PC-9 (cell line): ENCODE results near the gene CDR2L. TPM values are rescaled to one million over a fixed set of nuclear protein-coding genes. Genes with fewer than 3 reads are reported as not detected.
A peak's percentile ranks its signal among the peaks of the same experiment; 100 is the strongest.

Source experiments
- BruUV-seq: library from RNA; stranded (reverse); fragments of 400-500 nt; replicated peaks from 2 replicates; lab custom pipeline; 2021; lab: Mats Ljungman, UMichigan
- CTCF ChIA-PET: fragments of 300-600 bp; sonication (Branson Sonifier 250); formaldehyde crosslinking; loops from one replicate; lab custom pipeline; 2022; ENCODE audit warnings: antibody characterized with exemption; lab: Charles Lee
- POLR2A ChIA-PET: fragments of 300-600 bp; sonication (Branson Sonifier 250); formaldehyde crosslinking; loops from one replicate; lab custom pipeline; 2022; ENCODE audit warnings: antibody characterized with exemption; ENCODE audit not compliant: unreplicated experiment; lab: Charles Lee
- DNase-seq, 2 experiments: peaks; one replicate each; pipeline versions ENCODE4 v3.0.0 to v3.0.0-alpha.2; 2015 to 2022; ENCODE audit warnings: mixed read lengths in 1 of 2
- H2AFZ ChIP-seq: fragments of 200-600 bp; sonication (generic); 2 replicates; pipeline ENCODE4 v1.8.1; 2017; ENCODE audit warnings: antibody characterized with exemption
- H3F3A ChIP-seq: fragments of 200-600 bp; sonication (generic); 2 replicates; pipeline ENCODE4 v1.8.1; 2017; ENCODE audit warnings: antibody characterized with exemption, mild to moderate bottlenecking, low read depth; ENCODE audit not compliant: insufficient read depth
- H3K27ac ChIP-seq: fragments of 200-600 bp; sonication (generic); 2 replicates; pipeline ENCODE4 v1.6.1; 2016; ENCODE audit warnings: mixed run types
- H3K27me3 ChIP-seq: fragments of 200-600 bp; sonication (generic); 2 replicates; pipeline ENCODE4 v1.6.1; 2016; ENCODE audit warnings: low read depth, mixed run types; ENCODE audit not compliant: insufficient read depth
- H3K36me3 ChIP-seq: fragments of 200-600 bp; sonication (generic); 2 replicates; pipeline ENCODE4 v1.6.1; 2016; ENCODE audit warnings: low read depth, mixed run types
- H3K4me1 ChIP-seq: fragments of 200-600 bp; sonication (generic); replicated peaks from 2 replicates; pipeline ENCODE4 v1.6.1; 2016; ENCODE audit warnings: mixed run types; ENCODE audit not compliant: insufficient read depth
- H3K4me2 ChIP-seq: fragments of 200-600 bp; sonication (generic); 2 replicates; pipeline ENCODE4 v1.6.1; 2017; ENCODE audit warnings: mixed run types
- H3K4me3 ChIP-seq: fragments of 200-600 bp; sonication (generic); 2 replicates; pipeline ENCODE4 v1.6.1; 2016; ENCODE audit warnings: mixed run types
- H3K79me2 ChIP-seq: fragments of 200-600 bp; sonication (generic); 2 replicates; pipeline ENCODE4 v1.6.1; 2017; ENCODE audit warnings: low read depth, mixed run types
- H3K9me2 ChIP-seq: fragments of 200-600 bp; sonication (generic); 2 replicates; pipeline ENCODE4 v1.8.1; 2017; ENCODE audit warnings: mild to moderate bottlenecking; ENCODE audit not compliant: insufficient read depth
- H3K9me3 ChIP-seq: fragments of 200-600 bp; sonication (generic); 2 replicates; pipeline ENCODE4 v1.8.1; 2016; ENCODE audit warnings: low read depth; ENCODE audit not compliant: insufficient read depth
- H4K20me1 ChIP-seq: fragments of 200-600 bp; sonication (generic); 2 replicates; pipeline ENCODE4 v1.8.1; 2017; ENCODE audit not compliant: insufficient read depth
- CTCF ChIP-seq: fragments of 200-600 bp; sonication (generic); conservative IDR thresholded peaks from 2 replicates; pipeline ENCODE4 v1.6.1; 2017; ENCODE audit warnings: mixed run types, antibody characterized with exemption, mild to moderate bottlenecking, moderate library complexity
- EZH2 ChIP-seq: fragments of 200-600 bp; sonication (generic); IDR thresholded peaks from 2 replicates; pipeline ENCODE4 v1.8.0; 2017; ENCODE audit warnings: antibody characterized with exemption, low read depth
- intact Hi-C: fragments of 100-400 bp; cut with micrococcal nuclease; formaldehyde crosslinking; loops from one replicate; pipeline ENCODE4 v1.10.0; 2022; ENCODE audit not compliant: unreplicated experiment
- total RNA-seq: library from RNA; stranded (reverse); gene quantifications from 2 replicates; pipeline ENCODE4 v1.2.3, GENCODE V29; 2021

Gene CDR2L
- total RNA-seq, 1 experiment from 2014 or later: 15.1 TPM

GRCh38 chr17:74950207-74950606 is 37.2 kb upstream of the CDR2L start:
- peaks cover 10% of the 10 kb centered on the region for H3K4me1 ChIP-seq
- DNase-seq: peak; percentile 45 to 51
- ChIA-PET POLR2A (interaction anchor here (0.7 kb wide), 1 partner anchor 15 kb away, joined by 3 read pairs; no protein-coding TSS in a partner anchor), CTCF (interaction anchor here (0.6 kb wide), 1 partner anchor 48 kb away, joined by 4 read pairs; no protein-coding TSS in a partner anchor)
- no peak overlapping the region for H3K4me3 ChIP-seq
- TF ChIP-seq EZH2 (no peak), CTCF (no peak)
- H3K79me2 ChIP-seq: no peaks in the 10 kb centered on the region
- no peak overlapping the region for H2AFZ ChIP-seq
- no peaks in the 10 kb centered on the region for H3K27me3 ChIP-seq
- BruUV-seq: no TSS peak
- 0 out of 2 replicates have a peak, but pooled peaks cover 4% of the 10 kb centered on the region for H3K36me3 ChIP-seq
- H3K9me3 ChIP-seq: no peaks in the 10 kb centered on the region
- no peak overlapping the region; the same call in 1 of the 2 replicates for H3K4me2 ChIP-seq
- no peaks in the 10 kb centered on the region for H3K9me2 ChIP-seq
- H3K27ac ChIP-seq: no peak overlapping the region
- H3F3A ChIP-seq: no peaks in the 10 kb centered on the region
- intact Hi-C loops: loop anchor here (10.0 kb wide), 1 partner anchor 175 kb away; the partner anchor contains the start of gene NAT9
- no peaks in the 10 kb centered on the region for H4K20me1 ChIP-seq

- no peaks in the 10 kb centered on the region for H3K9me3 ChIP-seq
- H3K27ac ChIP-seq: no peak overlapping the region
- CTCF ChIA-PET: no interaction called here
- H3K79me2 ChIP-seq: no peaks in the 10 kb centered on the region
- peaks cover 7% of the 10 kb centered on the region; the same call in 1 of the 2 replicates for H3K4me1 ChIP-seq
- no peak overlapping the region for H3K4me2 ChIP-seq
- POLR2A ChIA-PET: no interaction called here
- no peak for DNase-seq
- no peaks in the 10 kb centered on the region for H3K27me3 ChIP-seq
- H4K20me1 ChIP-seq: no peaks in the 10 kb centered on the region
- H3K36me3 ChIP-seq: 0 out of 2 replicates have a peak, but pooled peaks cover 4% of the 10 kb centered on the region
- no TSS peak for BruUV-seq
- intact Hi-C loops: loop anchor here (10.0 kb wide), 1 partner anchor 176 kb away; the partner anchor contains the start of gene NAT9
- no peak for TF ChIP-seq EZH2
- no peak for TF ChIP-seq CTCF
- H2AFZ ChIP-seq: no peak overlapping the region
- H3K4me3 ChIP-seq: no peak overlapping the region
- H3K9me2 ChIP-seq: no peaks in the 10 kb centered on the region
- no peaks in the 10 kb centered on the region for H3F3A ChIP-seq
Measured at GRCh38 chr17:74951065-74951464, 36.4 kb upstream of the CDR2L start.

GRCh38 chr17:74951680-74952421 is 35.6 kb upstream of the CDR2L start:
- Histone ChIP-seq H3F3A (peaks cover under 1% of the 10 kb centered on the region; the same call in 1 of the 2 replicates), H2AFZ (no peak overlapping the region), H3K4me2 (no peak overlapping the region), H3K27ac (no peak overlapping the region), H3K9me2 (no peaks in the 10 kb centered on the region), H3K36me3 (0 out of 2 replicates have a peak, but pooled peaks cover 4% of the 10 kb centered on the region), H3K27me3 (no peaks in the 10 kb centered on the region), H3K9me3 (no peaks in the 10 kb centered on the region), H4K20me1 (no peaks in the 10 kb centered on the region), H3K4me1 (peaks cover 7% of the 10 kb centered on the region; the same call in 1 of the 2 replicates), H3K79me2 (no peaks in the 10 kb centered on the region), H3K4me3 (no peak overlapping the region)
- TF ChIP-seq CTCF (no peak), EZH2 (no peak)
- CTCF ChIA-PET: no interaction called here
- no peak for DNase-seq
- intact Hi-C loops: loop anchor here (10.0 kb wide), 1 partner anchor 177 kb away; the partner anchor contains the start of gene NAT9
- POLR2A ChIA-PET: interaction anchor here (0.5 kb wide), 1 partner anchor 28 kb away, joined by 4 read pairs; no protein-coding TSS in a partner anchor
- BruUV-seq: no TSS peak
